HG02852 (cell line): ENCODE data around the gene CRLF3.
"Not testable (repeated sequence)": the region's sequence is repeated elsewhere in the genome, so short reads cannot be mapped to it uniquely, and the experiment has no call there.

Source experiments
- ATAC-seq: cut with Tn5 transposase; IDR thresholded peaks from one replicate; pipeline ENCODE4 v1.9.1; 2021; ENCODE audit warnings: mild to moderate bottlenecking, moderate library complexity; ENCODE audit not compliant: unreplicated experiment

CRLF3 gene

GRCh38 chr17:30814860-30815259 is 9.6 kb downstream of the CRLF3 start:
- not testable (repeated sequence) for ATAC-seq

- ATAC-seq, result not testable (repeated sequence)
Observed at GRCh38 chr17:30814236-30814635, 10.3 kb downstream of the CRLF3 start.

DNA sequence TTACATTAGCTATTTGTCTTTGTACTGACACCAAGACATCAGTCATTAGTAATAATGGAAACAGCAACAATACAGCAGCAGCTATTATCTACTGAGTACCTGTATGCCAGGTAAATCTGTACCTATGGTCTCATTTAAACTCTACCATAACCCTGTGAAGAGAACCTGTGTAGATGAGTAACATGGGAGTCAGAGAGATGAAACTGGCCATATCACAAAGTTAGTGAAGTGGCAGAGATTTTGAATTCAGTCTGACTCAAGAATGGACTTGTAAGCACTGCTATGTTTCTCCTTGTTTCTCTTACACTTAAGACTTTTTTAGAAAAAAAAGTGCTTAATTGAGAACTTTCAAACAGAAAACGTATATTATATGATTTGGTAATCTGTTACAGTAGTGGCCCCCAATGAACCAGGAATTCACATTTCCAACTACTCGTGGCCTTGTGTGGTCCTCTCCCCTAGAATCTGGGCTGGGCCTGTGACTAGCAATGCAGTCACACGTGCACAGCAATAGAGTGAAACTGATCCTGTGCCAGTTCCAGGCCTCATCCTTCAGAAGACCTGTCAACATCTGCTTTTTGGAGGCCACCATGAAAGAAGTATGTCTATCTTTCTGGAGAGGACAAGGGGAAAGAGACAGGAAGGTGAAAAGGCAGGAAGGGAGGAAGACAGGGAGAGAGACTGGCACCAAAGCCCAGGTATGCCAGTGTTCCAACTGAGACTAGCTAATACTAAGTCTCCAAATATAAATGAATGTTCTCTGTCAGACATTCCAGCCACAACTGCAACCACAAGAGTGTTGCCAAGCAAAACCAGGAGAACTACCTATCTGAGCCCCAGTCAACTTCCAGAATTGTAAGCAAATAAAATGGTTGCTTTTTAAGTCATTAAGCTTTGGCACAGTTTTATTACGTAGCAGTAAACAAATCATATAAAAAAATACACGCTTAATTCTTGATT is 12.0 kb downstream of the CRLF3 start:
- ATAC-seq, result no peak

- ATAC-seq, result no peak
Observed at GRCh38 chr17:30809867-30810266, 14.6 kb downstream of the CRLF3 start.

GRCh38 chr17:30808785-30809286 is 15.7 kb downstream of the CRLF3 start:
- peak; percentile 88 for ATAC-seq

DNA sequence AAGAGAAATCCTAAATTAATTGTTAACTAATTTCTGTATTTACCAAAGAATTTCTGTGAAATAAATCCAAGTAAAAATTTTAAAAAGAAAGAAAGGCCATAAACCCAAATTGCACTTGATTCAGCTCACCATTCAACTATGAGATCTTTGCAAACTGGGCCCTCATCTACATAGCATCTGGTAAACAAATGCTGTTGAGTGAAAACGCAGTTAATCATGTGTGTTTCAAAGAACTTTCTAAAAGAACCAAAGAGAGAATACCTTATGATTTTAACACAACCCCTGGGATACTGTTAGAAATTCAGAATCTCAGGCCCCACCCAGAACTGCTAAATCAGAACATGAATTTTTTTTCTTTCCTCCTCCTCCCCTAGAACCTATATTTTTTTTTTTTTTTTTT is 16.6 kb downstream of the CRLF3 start:
- no peak for ATAC-seq

DNA sequence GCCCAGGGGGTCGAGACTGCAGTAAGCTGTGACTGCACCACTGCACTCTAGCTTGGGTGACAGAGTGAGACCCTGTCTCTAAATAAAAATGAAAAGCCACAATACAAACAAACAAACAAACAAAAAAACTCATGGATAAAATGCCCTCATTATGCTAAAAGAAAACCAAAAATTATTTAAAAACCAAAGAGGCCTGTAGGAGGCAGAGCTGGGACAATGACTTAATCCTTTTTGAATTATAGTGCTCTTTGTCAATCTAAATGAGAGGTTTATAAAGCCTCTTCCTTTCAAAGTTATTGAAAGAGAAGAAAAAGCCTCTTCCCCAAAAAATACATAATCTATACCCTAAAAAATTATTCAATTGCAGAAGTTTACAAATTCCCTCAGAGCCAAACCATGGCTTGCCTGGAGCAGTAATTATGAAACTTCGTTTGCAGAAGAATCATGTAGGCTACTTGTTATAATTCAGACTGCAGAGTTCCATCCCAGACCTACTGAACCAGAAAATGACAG is 18.5 kb downstream of the CRLF3 start:
- ATAC-seq, result no peak

GRCh38 chr17:30801671-30802070 is 22.8 kb downstream of the CRLF3 start:
- ATAC-seq, result no peak

DNA sequence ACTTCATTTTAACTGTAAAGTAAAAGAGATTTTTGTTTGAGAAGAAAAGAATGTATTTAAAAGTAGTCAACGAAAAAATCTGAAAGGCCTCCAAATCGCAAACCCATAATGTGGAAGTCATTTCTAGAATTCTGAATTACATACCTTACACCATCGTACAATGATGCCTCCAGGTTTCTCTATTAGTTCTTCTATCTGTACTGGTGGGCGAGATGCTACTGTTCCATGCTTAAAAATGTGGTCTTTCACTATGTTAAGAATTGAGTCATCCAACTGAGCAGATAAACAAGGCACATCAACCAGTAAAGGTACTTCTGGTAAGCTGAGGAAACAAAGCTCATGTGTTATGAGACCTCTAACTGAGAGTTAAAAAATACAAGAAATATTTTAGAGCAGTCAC is 28.5 kb downstream of the CRLF3 start:
- no peak for ATAC-seq

DNA sequence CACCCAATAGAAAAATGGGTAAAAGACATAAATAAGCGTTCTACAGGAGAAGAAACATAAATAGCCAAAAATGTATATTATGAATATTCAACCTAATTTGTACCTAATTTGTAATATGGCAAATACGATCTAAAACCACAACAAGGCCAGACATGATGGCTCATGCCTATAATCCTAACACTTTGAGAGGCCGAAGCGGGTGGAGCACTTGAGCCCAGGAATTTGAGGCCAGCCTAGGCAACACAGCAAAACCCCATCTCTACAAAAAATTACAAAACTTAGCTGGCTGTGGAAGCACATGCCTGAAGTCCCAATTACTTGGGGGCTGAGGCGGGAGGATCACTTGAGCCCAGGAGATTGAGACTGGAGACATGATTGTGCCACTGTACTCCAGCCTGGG is 30.1 kb downstream of the CRLF3 start:
- no peak for ATAC-seq

DNA sequence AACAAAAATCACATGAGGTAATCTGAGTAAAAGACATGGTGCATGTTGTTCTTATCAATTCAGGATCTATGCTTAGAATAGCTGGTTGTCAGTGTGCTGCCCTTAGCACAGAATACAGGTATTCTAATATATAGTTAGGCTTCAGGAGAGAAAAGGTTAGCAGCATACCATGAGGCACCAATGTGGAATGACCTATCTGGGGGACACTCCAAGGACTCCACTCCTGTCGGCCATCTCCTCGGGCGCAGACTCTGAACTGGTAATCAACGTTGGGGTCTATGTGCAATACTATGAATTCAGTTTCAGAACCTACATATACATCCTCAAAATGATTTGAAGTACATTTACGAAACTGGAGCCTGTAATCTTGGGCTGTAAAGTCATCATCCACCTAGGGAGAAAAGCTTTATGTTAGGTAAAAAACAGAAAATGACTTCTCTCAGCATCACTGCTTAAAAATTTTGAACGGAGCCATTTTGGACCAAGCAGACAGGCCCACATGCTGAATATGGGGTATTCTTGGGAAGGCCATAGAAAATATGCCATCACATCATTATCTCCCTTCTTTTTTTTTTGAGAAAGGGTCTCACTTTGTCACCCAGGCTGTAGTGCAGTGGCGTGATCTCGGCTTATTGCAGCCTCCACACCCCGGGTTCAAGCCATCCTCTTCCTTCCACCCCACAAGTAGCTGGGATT is 31.1 kb downstream of the CRLF3 start:
- no peak for ATAC-seq

GRCh38 chr17:30790279-30790678 is 34.2 kb downstream of the CRLF3 start:
- ATAC-seq, result no peak

DNA sequence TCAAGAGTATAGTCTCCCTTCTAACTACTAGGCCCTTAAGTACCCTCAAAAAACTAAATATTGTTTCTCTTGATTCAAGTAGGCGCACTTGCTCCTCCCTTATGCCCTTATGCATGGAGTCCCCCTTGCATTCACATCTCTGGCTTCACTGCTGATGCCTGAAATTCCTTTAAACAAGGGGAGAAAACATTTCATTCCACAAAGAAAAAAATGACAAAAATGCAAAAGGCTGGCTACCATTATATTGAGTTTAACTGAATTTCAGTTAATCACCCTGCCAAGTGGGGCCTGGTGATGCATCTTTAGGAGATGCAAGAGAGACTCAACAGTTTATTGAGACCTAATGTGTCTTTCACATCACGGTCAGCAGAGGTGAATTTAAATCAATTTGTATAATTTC is 35.6 kb downstream of the CRLF3 start:
- no peak for ATAC-seq

- ATAC-seq, result no peak
Observed at GRCh38 chr17:30782206-30782605, 42.3 kb downstream of the CRLF3 start.

GRCh38 chr17:30780343-30780742 is 44.1 kb downstream of the CRLF3 start:
- no peak for ATAC-seq

GRCh38 chr17:30768771-30769170 is 55.7 kb downstream of the CRLF3 start:
- ATAC-seq, result not testable (repeated sequence)

DNA sequence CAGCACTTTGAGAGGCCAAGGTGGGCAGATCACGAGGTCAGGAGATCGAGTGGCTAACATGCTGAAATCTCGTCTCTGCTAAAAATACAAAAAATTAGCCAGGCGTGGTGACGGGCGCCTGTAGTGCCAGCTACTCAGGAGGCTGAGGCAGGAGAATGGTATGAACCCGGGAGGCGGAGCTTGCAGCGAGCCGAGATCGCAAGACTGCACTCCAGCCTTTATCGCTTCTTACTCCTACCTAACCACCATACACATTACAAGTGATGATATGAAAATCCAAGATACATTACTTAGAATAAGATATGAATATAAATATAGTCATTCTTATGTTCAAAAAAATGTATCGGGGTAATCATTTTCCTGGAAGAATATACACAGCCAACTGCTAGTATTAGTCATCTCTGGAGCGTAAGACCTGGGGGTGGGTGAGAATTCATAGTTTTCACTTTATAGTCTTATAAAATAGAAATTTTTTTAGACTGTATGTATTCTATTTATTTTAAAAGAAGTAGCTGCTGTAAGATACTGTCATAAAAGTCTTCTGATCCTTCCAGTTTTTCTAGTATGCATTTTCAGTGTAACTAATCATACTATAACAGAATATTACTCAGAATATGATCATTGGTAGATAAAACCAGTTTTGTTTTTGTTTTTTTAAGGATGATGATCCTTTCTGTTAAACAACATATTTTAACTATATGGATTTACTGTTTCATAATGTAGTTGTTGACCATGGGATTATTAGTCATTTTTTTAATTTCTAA is 56.7 kb downstream of the CRLF3 start:
- not testable (repeated sequence) for ATAC-seq

DNA sequence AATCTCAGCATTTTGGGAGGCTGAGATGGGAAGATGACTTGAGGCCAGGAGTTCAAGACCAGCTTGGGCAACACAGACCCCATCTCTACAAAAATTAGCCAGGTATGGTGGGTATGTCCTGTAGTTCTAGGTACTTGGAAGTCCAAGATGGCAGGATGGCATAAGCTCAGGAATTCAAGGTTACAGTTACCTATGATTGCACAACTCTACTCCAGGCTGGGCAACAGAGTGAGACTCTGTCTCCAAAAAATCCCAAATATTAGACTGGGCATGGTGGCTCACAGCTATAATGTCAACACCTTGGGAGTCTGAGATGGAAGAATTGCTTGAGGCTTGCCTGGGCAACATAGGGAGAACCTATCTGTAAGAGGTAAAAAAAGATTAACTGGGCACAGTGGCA is 63.4 kb downstream of the CRLF3 start:
- no peak for ATAC-seq

DNA sequence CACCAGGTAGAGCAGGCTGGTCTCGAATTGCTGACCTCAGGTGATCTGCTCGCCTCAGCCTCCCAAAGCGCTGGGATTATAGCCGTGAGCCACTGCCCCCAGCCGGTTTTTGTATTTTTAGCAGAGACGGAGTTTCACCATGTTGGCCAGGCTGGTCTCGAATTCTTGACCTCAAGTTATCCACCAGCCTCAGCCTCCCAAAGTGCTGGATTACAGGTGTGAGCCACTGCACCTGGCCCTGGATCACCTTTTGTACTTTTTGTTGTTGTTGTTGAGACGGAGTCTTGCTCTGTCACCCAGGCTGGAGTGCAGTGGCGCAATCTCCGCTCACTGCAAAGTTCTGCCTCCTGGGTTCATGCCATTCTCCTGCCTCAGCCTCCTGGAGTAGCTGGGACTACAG is 71.2 kb downstream of the CRLF3 start:
- not testable (repeated sequence) for ATAC-seq

- not testable (repeated sequence) for ATAC-seq
Observed at GRCh38 chr17:30750982-30751381, 73.5 kb downstream of the CRLF3 start.

GRCh38 chr17:30747621-30748020 is 76.9 kb downstream of the CRLF3 start:
- ATAC-seq, result not testable (repeated sequence)
